A673 (cell line): ENCODE results near the gene DISP3. TPM values are rescaled to one million over a fixed set of nuclear protein-coding genes. Genes with fewer than 3 reads are reported as not detected.

ENCODE experiments used
- BruUV-seq: library from RNA; stranded (reverse); fragments of 400-500 nt; replicated peaks from 2 replicates; lab custom pipeline; 2021; lab: Mats Ljungman, UMichigan
- CTCF ChIA-PET: fragments of 300-600 bp; sonication (Branson Sonifier 250); formaldehyde crosslinking; loops from one replicate; lab custom pipeline; 2022; ENCODE audit warnings: antibody characterized with exemption; lab: Charles Lee
- POLR2A ChIA-PET: fragments of 300-600 bp; sonication (Branson Sonifier 250); formaldehyde crosslinking; loops from one replicate; lab custom pipeline; 2022; ENCODE audit warnings: antibody characterized with exemption; ENCODE audit not compliant: low non-redundant PET; lab: Charles Lee
- DNase-seq: peaks from one replicate; pipeline ENCODE4 v3.0.0-alpha.2; 2015; ENCODE audit warnings: low spot score
- H3K27ac ChIP-seq: fragments of 200-600 bp; sonication (generic); 2 replicates; pipeline ENCODE4 v1.5.1; 2016; ENCODE audit warnings: mixed run types, low read depth, mild to moderate bottlenecking, mixed read lengths, antibody characterized with exemption, low read length; ENCODE audit not compliant: poor library complexity, severe bottlenecking
- H3K27me3 ChIP-seq: fragments of 200-600 bp; sonication (generic); replicated peaks from 2 replicates; pipeline ENCODE4 v1.6.1; 2017; ENCODE audit warnings: mixed run types, low read depth, mild to moderate bottlenecking, mixed read lengths, antibody characterized with exemption, low read length; ENCODE audit not compliant: insufficient read depth, poor library complexity
- H3K36me3 ChIP-seq: fragments of 200-600 bp; sonication (generic); 2 replicates; pipeline ENCODE4 v1.6.1; 2016; ENCODE audit warnings: mixed run types, mild to moderate bottlenecking, mixed read lengths, antibody characterized with exemption, low read length; ENCODE audit not compliant: insufficient read depth, poor library complexity, severe bottlenecking
- H3K4me1 ChIP-seq: fragments of 200-600 bp; sonication (generic); 2 replicates; pipeline ENCODE4 v1.6.1; 2017; ENCODE audit warnings: mixed run types, mild to moderate bottlenecking, mixed read lengths, antibody characterized with exemption, low read length; ENCODE audit not compliant: insufficient read depth, poor library complexity, severe bottlenecking
- H3K4me3 ChIP-seq: fragments of 200-600 bp; sonication (generic); 2 replicates; pipeline ENCODE4 v1.5.1; 2016; ENCODE audit warnings: low read depth, mixed run types, mild to moderate bottlenecking, mixed read lengths, low read length; ENCODE audit not compliant: poor library complexity, severe bottlenecking
- H3K9me3 ChIP-seq: fragments of 200-600 bp; sonication (generic); 2 replicates; pipeline ENCODE4 v1.6.1; 2016; ENCODE audit warnings: mixed run types, low read depth, mild to moderate bottlenecking, mixed read lengths, antibody characterized with exemption, low read length; ENCODE audit not compliant: poor library complexity, severe bottlenecking
- CTCF ChIP-seq: fragments of 300-800, 200-600 bp; sonication (generic); conservative IDR thresholded peaks from 2 replicates; pipeline ENCODE4 v1.5.1; 2017; ENCODE audit warnings: low read depth, mild to moderate bottlenecking, antibody characterized with exemption, low read length, moderate library complexity, mixed read lengths
- EZH2 ChIP-seq: fragments of 200-600 bp; sonication (generic); IDR thresholded peaks from 2 replicates; pipeline ENCODE4 v1.6.1; 2017; ENCODE audit warnings: borderline replicate concordance, low read depth, mild to moderate bottlenecking, mixed read lengths, antibody characterized with exemption, low read length; ENCODE audit not compliant: poor library complexity, severe bottlenecking
- intact Hi-C: fragments of 100-400 bp; cut with micrococcal nuclease; formaldehyde crosslinking; loops from one replicate; pipeline ENCODE4 v1.10.0; 2022; ENCODE audit not compliant: unreplicated experiment
- total RNA-seq: library from RNA; stranded (reverse); gene quantifications from 2 replicates; pipeline ENCODE4 v1.2.3, GENCODE V29; 2021

DISP3 gene
- total RNA-seq, 1 experiment from 2014 or later = 0.49 TPM

DNA sequence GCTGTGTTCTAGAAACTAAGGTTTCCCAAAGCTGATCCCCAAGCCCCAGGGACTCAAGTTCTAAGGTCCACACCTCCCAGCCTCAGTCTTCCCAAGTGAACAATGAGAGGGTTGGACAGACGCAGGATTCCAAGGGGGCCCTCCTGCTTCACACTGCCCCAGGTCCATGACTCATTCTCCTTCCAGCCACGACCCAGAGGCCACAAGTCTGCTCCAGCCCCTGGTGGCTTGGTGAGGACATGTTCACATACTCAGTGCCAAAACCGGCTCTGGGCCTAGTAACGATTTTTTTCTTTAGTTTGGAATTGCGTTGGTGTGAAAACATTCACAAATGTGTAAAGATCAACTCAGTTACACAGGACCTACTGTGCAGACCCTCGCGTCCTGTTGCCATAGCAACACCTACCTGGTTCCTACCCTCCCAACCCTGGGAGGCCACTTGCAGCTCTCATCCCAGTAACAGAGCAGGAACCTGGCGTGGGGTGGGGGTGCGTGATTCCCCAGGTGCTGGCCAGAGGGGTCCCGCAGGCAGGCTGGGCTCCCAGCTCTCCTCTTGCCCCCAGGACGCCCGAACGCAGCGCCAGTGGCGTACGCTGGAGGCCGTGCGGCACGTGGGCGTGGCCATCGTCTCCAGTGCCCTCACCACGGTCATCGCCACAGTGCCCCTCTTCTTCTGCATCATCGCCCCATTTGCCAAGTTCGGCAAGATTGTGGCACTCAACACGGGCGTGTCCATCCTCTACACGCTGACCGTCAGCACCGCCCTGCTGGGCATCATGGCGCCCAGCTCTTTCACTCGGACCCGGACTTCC lies 57.0 kb downstream of the DISP3 start:
- no TSS peak for BruUV-seq

GRCh38 chr1:11536573-11537379 lies 57.8 kb downstream of the DISP3 start:
- CTCF ChIA-PET = no interaction called here
- TF ChIP-seq EZH2 = no peak
- BruUV-seq = no TSS peak
- intact Hi-C loops = no loop called here
- POLR2A ChIA-PET = no interaction called here
- no peak for DNase-seq
- no peaks in the 10 kb centered on the region for H3K4me1 ChIP-seq
- no peak overlapping the region for H3K27ac ChIP-seq
- H3K36me3 ChIP-seq = no peaks in the 10 kb centered on the region
- H3K27me3 ChIP-seq = peaks cover 37% of the 10 kb centered on the region
- H3K4me3 ChIP-seq = no peak overlapping the region
- H3K9me3 ChIP-seq = no peaks in the 10 kb centered on the region

More for the DNA sequence above, 57.0 kb downstream of the DISP3 start:
- no peaks in the 10 kb centered on the region for H3K36me3 ChIP-seq
- no peaks in the 10 kb centered on the region for H3K4me1 ChIP-seq
- intact Hi-C loops = no loop called here
- H3K27ac ChIP-seq = no peak overlapping the region
- ChIA-PET POLR2A (no interaction called here), CTCF (no interaction called here)
- no peaks in the 10 kb centered on the region for H3K9me3 ChIP-seq
- H3K27me3 ChIP-seq = peaks cover 31% of the 10 kb centered on the region
- no peak overlapping the region for H3K4me3 ChIP-seq
- no peak for TF ChIP-seq EZH2
- no peak for TF ChIP-seq CTCF
- no peak for DNase-seq

DNA sequence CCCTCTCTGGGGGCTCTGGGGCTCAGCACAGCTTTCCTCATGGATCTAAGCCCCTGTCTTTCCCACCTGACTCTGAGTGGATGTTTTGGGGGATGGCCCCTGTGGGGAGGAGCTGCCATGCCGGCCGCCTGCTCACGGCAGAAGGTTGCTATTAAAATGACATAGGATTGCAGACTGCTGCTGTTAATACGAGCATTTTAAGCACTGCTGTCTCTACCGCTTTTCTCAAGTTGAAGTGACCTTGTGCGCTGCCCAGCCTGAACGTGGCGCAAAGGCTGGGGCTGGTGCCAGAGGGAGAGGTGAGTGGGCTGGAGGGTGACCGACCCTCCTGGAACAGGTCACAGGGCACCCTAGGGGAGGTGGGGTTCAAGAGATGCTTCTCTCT lies 58.4 kb downstream of the DISP3 start:
- TF ChIP-seq EZH2 (no peak), CTCF (no peak)
- no peak overlapping the region for H3K4me3 ChIP-seq
- DNase-seq = no peak
- H3K27ac ChIP-seq = no peak overlapping the region
- H3K9me3 ChIP-seq = no peaks in the 10 kb centered on the region
- ChIA-PET POLR2A (no interaction called here), CTCF (no interaction called here)
- H3K4me1 ChIP-seq = no peaks in the 10 kb centered on the region
- H3K27me3 ChIP-seq = peaks cover 42% of the 10 kb centered on the region
- intact Hi-C loops = no loop called here
- no TSS peak for BruUV-seq
- no peaks in the 10 kb centered on the region for H3K36me3 ChIP-seq
